GM19239 (cell line): Measurements from ENCODE around the gene PRDM15.

ENCODE experiments used
- DNase-seq: peaks from one replicate; pipeline ENCODE4 v3.0.0; 2011; ENCODE audit warnings: low spot score; ENCODE audit not compliant: insufficient read length
- FAIRE-seq: peaks from 2 replicates; lab custom pipeline; 2011; peaks lifted over from hg19 to GRCh38; lab: Jason Lieb, UNC

Gene PRDM15

GRCh38 chr21:41759214-41759840 lies 119.8 kb downstream of the PRDM15 start:
- DNase-seq (no peak), FAIRE-seq (no peak)

- DNase-seq (no peak), FAIRE-seq (no peak)
Measured at GRCh38 chr21:41758550-41758949, 120.6 kb downstream of the PRDM15 start.

DNA sequence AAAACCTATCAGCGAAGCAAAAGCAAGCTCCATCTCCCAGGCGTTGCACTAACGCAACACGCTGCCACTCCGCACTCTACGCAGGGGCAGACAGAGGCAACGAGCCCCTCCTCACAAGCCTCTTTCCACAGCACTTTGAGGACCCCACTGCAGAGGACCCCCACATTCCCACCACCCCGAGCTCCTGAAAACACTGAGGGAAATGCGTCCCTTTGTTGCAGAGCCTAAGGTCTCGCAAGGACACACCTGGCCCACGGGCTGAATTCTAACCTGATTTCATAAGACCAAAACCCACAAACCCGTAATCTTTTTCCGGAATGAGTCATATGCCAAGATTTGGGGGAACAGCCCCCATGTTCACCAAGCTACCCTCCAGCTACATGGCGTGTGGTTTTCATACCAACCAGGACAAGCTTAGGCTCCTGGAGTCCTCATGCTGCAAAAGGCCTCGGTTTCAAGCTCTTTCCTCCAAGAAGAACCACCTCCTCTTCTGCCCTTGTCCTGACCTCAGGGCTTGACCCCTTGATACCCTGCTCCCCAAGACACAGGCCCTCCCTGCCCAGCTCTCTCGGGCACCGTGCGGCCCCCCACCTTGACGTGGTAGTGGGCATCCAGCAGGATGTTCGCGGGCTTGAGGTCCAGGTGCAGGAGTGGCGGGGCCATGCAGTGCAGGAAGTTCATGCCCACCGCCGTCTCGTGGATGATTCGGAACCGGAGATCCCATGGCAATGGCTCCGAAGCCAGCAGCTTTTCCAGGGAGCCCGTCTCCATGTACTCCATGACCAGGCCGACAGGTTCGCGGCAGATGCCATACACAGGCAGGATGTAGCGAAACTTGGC lies 123.0 kb downstream of the PRDM15 start:
- FAIRE-seq (no peak), DNase-seq (no peak)

- DNase-seq (no peak), FAIRE-seq (no peak)
Measured at GRCh38 chr21:41755258-41755933, 123.7 kb downstream of the PRDM15 start.

GRCh38 chr21:41754479-41754891 lies 124.7 kb downstream of the PRDM15 start:
- no peak for DNase-seq
- FAIRE-seq = no peak

- FAIRE-seq (no peak), DNase-seq (no peak)
Measured at GRCh38 chr21:41753006-41753898, 125.9 kb downstream of the PRDM15 start.

GRCh38 chr21:41752231-41752681 lies 126.9 kb downstream of the PRDM15 start:
- DNase-seq = no peak
- no peak for FAIRE-seq

GRCh38 chr21:41751611-41752011 lies 127.5 kb downstream of the PRDM15 start:
- FAIRE-seq (no peak), DNase-seq (no peak)

- no peak for DNase-seq
- no peak for FAIRE-seq
Measured at GRCh38 chr21:41750532-41751151, 128.5 kb downstream of the PRDM15 start.

GRCh38 chr21:41750051-41750450 lies 129.1 kb downstream of the PRDM15 start:
- FAIRE-seq = no peak
- no peak for DNase-seq

DNA sequence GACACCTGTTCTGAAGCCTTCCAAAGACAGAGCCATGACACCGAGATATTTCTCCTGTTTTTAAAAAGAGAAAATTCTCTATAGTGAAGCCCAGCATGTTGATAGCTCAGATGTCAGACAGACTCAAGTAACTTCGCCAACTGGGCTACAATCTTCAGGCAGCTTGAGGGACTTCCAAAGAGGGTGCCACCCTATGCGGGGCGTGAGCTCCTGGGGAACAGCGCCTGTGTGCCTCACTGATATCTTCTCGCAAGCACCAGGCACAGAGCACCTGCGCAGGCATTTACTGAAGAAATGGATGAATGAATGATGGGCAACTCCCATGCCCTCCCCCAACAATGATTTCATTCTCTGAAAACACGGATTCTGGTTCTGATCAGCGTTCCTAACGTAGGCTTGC lies 129.9 kb downstream of the PRDM15 start:
- FAIRE-seq (no peak), DNase-seq (no peak)
